SK-N-SH (cell line): ENCODE measurements around the gene CDHR2. TPM values are rescaled to one million over a fixed set of nuclear protein-coding genes. Genes with fewer than 3 reads are reported as not detected.
A peak's percentile ranks its signal among the peaks of the same experiment; 100 is the strongest.

ENCODE experiments used
- CTCF ChIA-PET: fragments of 300-600, 350-600 bp; formaldehyde crosslinking; extraction: SDS; loops from one replicate; lab custom pipeline; 2021; lab: Yijun Ruan, JAX
- POLR2A ChIA-PET: fragments of 350-600 bp; sonication (Branson Sonifier 250); formaldehyde crosslinking; extraction: SDS; loops from one replicate; lab custom pipeline; 2020; ENCODE audit warnings: antibody characterized with exemption, inconsistent platforms; lab: Yijun Ruan, JAX
- DNase-seq: peaks from one replicate; pipeline ENCODE4 v3.0.0; 2012
- H2AFZ ChIP-seq: fragments of 200-600 bp; sonication (generic); 2 replicates; pipeline ENCODE4 v1.8.1; 2016; ENCODE audit warnings: antibody characterized with exemption, mild to moderate bottlenecking, low read depth
- H3F3A ChIP-seq: fragments of 200-600 bp; sonication (generic); replicated peaks from 2 replicates; pipeline ENCODE3; 2016; ENCODE audit warnings: antibody characterized with exemption, mild to moderate bottlenecking; ENCODE audit not compliant: insufficient read depth
- H3K27ac ChIP-seq, 2 experiments: fragments of 200-500 bp in 1 of 2; fragments of 200-600 bp in 1 of 2; sonication (Bioruptor generic) in 1 of 2; sonication (generic), shearing (Covaris generic) in 1 of 2; 2 replicates each; pipeline versions ENCODE4 v1.5.1 to v1.6.1; 2014 to 2016; ENCODE audit warnings: low read depth in 2 of 2, inconsistent platforms in 1 of 2, low read length in 1 of 2, mild to moderate bottlenecking in 1 of 2, mixed read lengths in 1 of 2
- H3K27me3 ChIP-seq: fragments of 200-600 bp; sonication (generic), shearing (Covaris generic); 2 replicates; pipeline ENCODE4 v1.6.1; 2016; ENCODE audit warnings: mixed run types; ENCODE audit not compliant: insufficient read depth
- H3K36me3 ChIP-seq, 2 experiments: fragments of 200-500 bp in 1 of 2; fragments of 200-600 bp in 1 of 2; sonication (Bioruptor generic) in 1 of 2; sonication (generic) in 1 of 2; replicated peaks in 1 of 2; 2 replicates each; pipeline versions ENCODE3 to v1.5.1; 2014 to 2016; ENCODE audit warnings: low read length in 1 of 2, mild to moderate bottlenecking in 1 of 2; ENCODE audit not compliant: insufficient read depth in 2 of 2, control insufficient read depth in 1 of 2
- H3K4me1 ChIP-seq, 2 experiments: fragments of 200-500 bp in 1 of 2; fragments of 200-600 bp in 1 of 2; sonication (Bioruptor generic) in 1 of 2; sonication (generic), shearing (Covaris generic) in 1 of 2; 2 replicates each; pipeline versions ENCODE4 v1.5.1 to v1.6.1; 2014 to 2016; ENCODE audit warnings: low read depth in 1 of 2, low read length in 1 of 2, mixed run types in 1 of 2; ENCODE audit not compliant: insufficient read depth in 2 of 2, control insufficient read depth in 1 of 2
- H3K4me2 ChIP-seq: fragments of 200-600 bp; sonication (generic), shearing (Covaris generic); 2 replicates; pipeline ENCODE4 v1.6.1; 2017; ENCODE audit warnings: mixed run types
- H3K4me3 ChIP-seq, 2 experiments: fragments of 200-500 bp in 1 of 2; fragments of 200-600 bp in 1 of 2; sonication (Bioruptor generic) in 1 of 2; sonication (generic), shearing (Covaris generic) in 1 of 2; 2 replicates each; pipeline versions ENCODE4 v1.5.1 to v1.8.1; 2014 to 2016; ENCODE audit warnings: low read depth in 2 of 2, inconsistent platforms in 1 of 2, low read length in 1 of 2, mild to moderate bottlenecking in 1 of 2, mixed read lengths in 1 of 2, moderate library complexity in 1 of 2
- H3K79me2 ChIP-seq: fragments of 200-600 bp; sonication (generic); 2 replicates; pipeline ENCODE4 v1.8.1; 2017; ENCODE audit warnings: mild to moderate bottlenecking; ENCODE audit not compliant: insufficient read depth
- H3K9ac ChIP-seq: fragments of 200-600 bp; sonication (generic); 2 replicates; pipeline ENCODE4 v1.6.1; 2017; ENCODE audit warnings: mixed run types
- H3K9me2 ChIP-seq: fragments of 200-600 bp; sonication (generic); 2 replicates; pipeline ENCODE4 v1.6.1; 2017; ENCODE audit warnings: mixed run types
- H3K9me3 ChIP-seq: fragments of 200-600 bp; sonication (generic); 2 replicates; pipeline ENCODE4 v1.6.1; 2017; ENCODE audit warnings: mixed run types, mild to moderate bottlenecking, moderate library complexity
- H4K20me1 ChIP-seq: fragments of 200-600 bp; sonication (generic); 2 replicates; pipeline ENCODE4 v1.6.1; 2017; ENCODE audit warnings: mild to moderate bottlenecking, mixed run types; ENCODE audit not compliant: insufficient read depth
- FOSL2 ChIP-seq: IDR thresholded peaks from 2 replicates; pipeline ENCODE4 v1.4.0; 2012; ENCODE audit warnings: low read depth, mild to moderate bottlenecking, moderate library complexity, borderline replicate concordance
- FOXJ3 ChIP-seq: sonication (generic); formaldehyde crosslinking; IDR thresholded peaks from 2 replicates; pipeline ENCODE4 v1.5.1; 2020; ENCODE audit warnings: mild to moderate bottlenecking, missing genetic modification reagents
- JUND ChIP-seq: IDR thresholded peaks from 2 replicates; pipeline ENCODE4 v1.4.0; 2012
- POLR2AphosphoS5 ChIP-seq: IDR thresholded peaks from 2 replicates; pipeline ENCODE4 v1.6.1; 2012; ENCODE audit warnings: low read depth, low read length
- RAD21 ChIP-seq: IDR thresholded peaks from 2 replicates; pipeline ENCODE4 v1.6.1; 2012; ENCODE audit warnings: mild to moderate bottlenecking, low read length
- SMC3 ChIP-seq: IDR thresholded peaks from 2 replicates; pipeline ENCODE4 v1.6.1; 2012; ENCODE audit warnings: low read depth, low read length, improper control_type of control experiment
- USF2 ChIP-seq: fragments of 150-350 bp; IDR thresholded peaks from 2 replicates; pipeline ENCODE4 v1.6.1; 2017; ENCODE audit warnings: antibody characterized with exemption, low read length, low read depth, borderline replicate concordance
- YY1 ChIP-seq: IDR thresholded peaks from 2 replicates; pipeline ENCODE4 v1.4.0; 2012; ENCODE audit warnings: low read depth, mild to moderate bottlenecking
- WGBS: methylation state at CpG from one replicate; pipeline ENCODE4 v1.1.6; 2017; ENCODE audit warnings: low lambda C conversion rate; 5-methylcytosine and 5-hydroxymethylcytosine counted together
- polyA plus RNA-seq, 3 experiments: library from polyadenylated mRNA; depleted of rRNA; stranded (reverse); fragments of >200 nt; gene quantifications; 2 replicates each; pipeline ENCODE4 v1.2.3, GENCODE V29; 2012
- TF ChIP-seq, protein P1 (sequence below): fragments of 200-600 bp; sonication (generic); IDR thresholded peaks from 2 replicates; pipeline ENCODE4 v1.6.1; 2017; ENCODE audit warnings: antibody characterized with exemption, mild to moderate bottlenecking, moderate library complexity

The CDHR2 gene
- polyA plus RNA-seq, 1 of the 3 experiments (the other 2 are of a cell fraction) = not detected

DNA sequence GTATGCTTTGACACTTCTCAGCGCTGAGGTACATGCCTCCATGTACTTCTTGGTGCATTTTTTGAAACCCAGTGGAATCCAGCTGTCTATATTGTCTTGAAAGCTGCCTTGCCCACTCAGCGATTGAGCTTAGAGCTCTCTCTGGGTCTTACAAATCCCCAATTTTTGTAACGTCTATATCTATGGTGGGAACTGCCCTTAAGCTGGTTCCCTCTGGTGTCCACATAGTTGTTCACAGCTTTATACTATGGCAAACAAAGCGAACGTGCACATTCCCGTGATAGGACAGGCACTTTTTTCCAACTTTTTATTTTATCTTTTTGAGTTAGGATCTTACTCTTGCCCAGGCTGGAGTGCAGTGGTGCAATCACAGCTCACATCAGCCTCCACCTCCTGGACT, 20.9 kb downstream of the CDHR2 start:
- ChIA-PET CTCF (interaction anchor here (0.8 to 4.9 kb wide), 8 partner anchors 10 to 154 kb away, joined by 3 to 49 read pairs (median 4); partner anchors contain the start of gene CLTB), POLR2A (no interaction called here)
- Histone ChIP-seq H3K4me1 (no peaks in the 10 kb centered on the region; a peak in 1 of 4 replicates), H3K79me2 (no peaks in the 10 kb centered on the region), H3F3A (no peaks in the 10 kb centered on the region), H3K9me2 (no peaks in the 10 kb centered on the region), H3K36me3 (no peaks in the 10 kb centered on the region), H3K4me3 (no peak overlapping the region), H3K27ac (no peak overlapping the region), H3K9me3 (no peaks in the 10 kb centered on the region), H3K4me2 (no peak overlapping the region), H2AFZ (no peak overlapping the region), H4K20me1 (no peaks in the 10 kb centered on the region), H3K9ac (no peak overlapping the region), H3K27me3 (peaks cover 4% of the 10 kb centered on the region; the same call in 1 of the 2 replicates)
- WGBS = 37% methylated on average over 6 of the region's 6 CpGs
- no peak for DNase-seq
- TF ChIP-seq YY1 (no peak), JUND (no peak)
- TF ChIP-seq, protein P1, sequence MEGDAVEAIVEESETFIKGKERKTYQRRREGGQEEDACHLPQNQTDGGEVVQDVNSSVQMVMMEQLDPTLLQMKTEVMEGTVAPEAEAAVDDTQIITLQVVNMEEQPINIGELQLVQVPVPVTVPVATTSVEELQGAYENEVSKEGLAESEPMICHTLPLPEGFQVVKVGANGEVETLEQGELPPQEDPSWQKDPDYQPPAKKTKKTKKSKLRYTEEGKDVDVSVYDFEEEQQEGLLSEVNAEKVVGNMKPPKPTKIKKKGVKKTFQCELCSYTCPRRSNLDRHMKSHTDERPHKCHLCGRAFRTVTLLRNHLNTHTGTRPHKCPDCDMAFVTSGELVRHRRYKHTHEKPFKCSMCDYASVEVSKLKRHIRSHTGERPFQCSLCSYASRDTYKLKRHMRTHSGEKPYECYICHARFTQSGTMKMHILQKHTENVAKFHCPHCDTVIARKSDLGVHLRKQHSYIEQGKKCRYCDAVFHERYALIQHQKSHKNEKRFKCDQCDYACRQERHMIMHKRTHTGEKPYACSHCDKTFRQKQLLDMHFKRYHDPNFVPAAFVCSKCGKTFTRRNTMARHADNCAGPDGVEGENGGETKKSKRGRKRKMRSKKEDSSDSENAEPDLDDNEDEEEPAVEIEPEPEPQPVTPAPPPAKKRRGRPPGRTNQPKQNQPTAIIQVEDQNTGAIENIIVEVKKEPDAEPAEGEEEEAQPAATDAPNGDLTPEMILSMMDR = peak; percentile 33

- 26% methylated on average over 12 of the region's 18 CpGs for WGBS
- POLR2A ChIA-PET = interaction anchor here (0.8 kb wide), 1 partner anchor 30 kb away, joined by 4 read pairs; no protein-coding TSS in a partner anchor
Observed at GRCh38 chr5:176573564-176574296, 24.6 kb downstream of the CDHR2 start.

More at GRCh38 chr5:176573564-176574296, 24.6 kb downstream of the CDHR2 start:
- H2AFZ ChIP-seq = no peak overlapping the region
- peak; percentile 94 for DNase-seq
- H3K4me2 ChIP-seq = no peak overlapping the region
- no peaks in the 10 kb centered on the region for H3K79me2 ChIP-seq
- H4K20me1 ChIP-seq = no peaks in the 10 kb centered on the region
- TF ChIP-seq FOSL2 = no peak
- TF ChIP-seq POLR2AphosphoS5 = no peak
- TF ChIP-seq RAD21 = peak; percentile 85
- TF ChIP-seq SMC3 = peak; percentile 91
- TF ChIP-seq, protein P1 = peak; percentile 85
- no peak for TF ChIP-seq FOXJ3 (CRISPR knock-in tag)
- no peak for TF ChIP-seq USF2
- TF ChIP-seq, all 33 proteins: peak for 3
- Histone ChIP-seq H3K9ac (no peak overlapping the region), H3K9me2 (no peaks in the 10 kb centered on the region), H3K4me3 (no peak overlapping the region), H3K27ac (no peak overlapping the region), H3K4me1 (no peaks in the 10 kb centered on the region; a peak in 1 of 4 replicates), H3F3A (no peaks in the 10 kb centered on the region), H3K9me3 (no peaks in the 10 kb centered on the region), H3K27me3 (peaks cover 4% of the 10 kb centered on the region; the same call in 1 of the 2 replicates), H3K36me3 (no peaks in the 10 kb centered on the region)
- CTCF ChIA-PET = interaction anchor here (0.6 to 4.9 kb wide), 32 partner anchors 8 to 291 kb away, joined by 3 to 49 read pairs (median 5); partner anchors contain the start of genes CLTB, EIF4E1B, SNCB and TSPAN17
